Neural progenitor cell (in vitro differentiated cells): ENCODE data around the gene CPLX1. TPM values are rescaled to one million over a fixed set of nuclear protein-coding genes. Genes with fewer than 3 reads are reported as not detected.

ENCODE experiments used
- DNase-seq: peaks from one replicate; pipeline ENCODE4 v3.0.0-alpha.2; 2016; ENCODE audit warnings: low spot score
- H2AFZ ChIP-seq: fragments of 200-600 bp; sonication (generic); replicated peaks from 2 replicates; pipeline ENCODE4 v1.6.1; 2016; ENCODE audit warnings: antibody characterized with exemption
- H3F3A ChIP-seq: fragments of 200-600 bp; sonication (generic); 2 replicates; pipeline ENCODE4 v1.6.1; 2016; ENCODE audit warnings: antibody characterized with exemption, low read depth
- H3K27ac ChIP-seq: fragments of 200-600 bp; sonication (generic); 2 replicates; pipeline ENCODE4 v1.5.1; 2016; ENCODE audit warnings: mild to moderate bottlenecking
- H3K27me3 ChIP-seq: fragments of 200-600 bp; sonication (generic); 2 replicates; pipeline ENCODE4 v1.6.1; 2016; ENCODE audit warnings: mild to moderate bottlenecking, moderate library complexity
- H3K36me3 ChIP-seq: fragments of 200-600 bp; sonication (generic); 2 replicates; pipeline ENCODE4 v1.5.1; 2016
- H3K4me1 ChIP-seq: fragments of 200-600 bp; sonication (generic); 2 replicates; pipeline ENCODE4 v1.6.1; 2016; ENCODE audit warnings: mixed run types
- H3K4me2 ChIP-seq: fragments of 200-600 bp; sonication (generic); 2 replicates; pipeline ENCODE4 v1.6.1; 2016
- H3K4me3 ChIP-seq: fragments of 200-600 bp; sonication (generic); 2 replicates; pipeline ENCODE4 v1.5.1; 2016
- H3K79me2 ChIP-seq: fragments of 200-600 bp; sonication (generic); 2 replicates; pipeline ENCODE4 v1.6.1; 2016; ENCODE audit warnings: low read depth
- H3K9ac ChIP-seq: fragments of 200-600 bp; sonication (generic); 2 replicates; pipeline ENCODE4 v1.6.1; 2016
- H3K9me3 ChIP-seq: fragments of 200-600 bp; sonication (generic); 2 replicates; pipeline ENCODE4 v1.5.1; 2016; ENCODE audit warnings: low read depth
- H4K20me1 ChIP-seq: fragments of 200-600 bp; sonication (generic); 2 replicates; pipeline ENCODE4 v1.6.1; 2016; ENCODE audit warnings: low read depth
- H3K27ac Mint-ChIP-seq: 3 replicates; pipeline ENCODE4 v1.8.0; 2021; ENCODE audit warnings: mixed read lengths
- H3K27me3 Mint-ChIP-seq: 2 replicates; pipeline ENCODE4 v1.8.0; 2022; ENCODE audit warnings: low read depth, mild to moderate bottlenecking, inconsistent platforms, moderate library complexity, mixed read lengths; ENCODE audit not compliant: insufficient read depth
- H3K36me3 Mint-ChIP-seq: 3 replicates; pipeline ENCODE4 v1.8.0; 2021; ENCODE audit warnings: mixed read lengths
- H3K4me1 Mint-ChIP-seq: 3 replicates; pipeline ENCODE4 v1.8.0; 2021; ENCODE audit warnings: mixed read lengths
- H3K4me3 Mint-ChIP-seq: 3 replicates; pipeline ENCODE4 v1.8.0; 2021; ENCODE audit warnings: mild to moderate bottlenecking, moderate library complexity, mixed read lengths
- H3K9me3 Mint-ChIP-seq: 3 replicates; pipeline ENCODE4 v1.8.0; 2020; ENCODE audit warnings: mixed read lengths
- CTCF ChIP-seq: fragments of 200-600 bp; sonication (generic); IDR thresholded peaks from 2 replicates; pipeline ENCODE4 v1.5.1; 2017; ENCODE audit warnings: antibody characterized with exemption, mild to moderate bottlenecking
- EZH2 ChIP-seq: fragments of 200-600 bp; sonication (generic); IDR thresholded peaks from 2 replicates; pipeline ENCODE4 v1.6.1; 2017; ENCODE audit warnings: antibody characterized with exemption, mild to moderate bottlenecking, moderate library complexity
- EZH2phosphoT487 ChIP-seq: fragments of 200-600 bp; sonication (generic); IDR thresholded peaks from 2 replicates; pipeline ENCODE4 v1.6.1; 2017; ENCODE audit warnings: antibody characterized with exemption
- total RNA-seq: library from RNA; depleted of rRNA; stranded (reverse); fragments of >200 nt; gene quantifications from 2 replicates; pipeline ENCODE4 v1.2.3, GENCODE V29; 2015; ENCODE audit warnings: low replicate concordance

The CPLX1 gene
- total RNA-seq, 1 donor from 2014 or later: not detected

GRCh38 chr4:866761-867390, 40.9 kb upstream of the CPLX1 start:
- no peak overlapping the region for H3K27ac ChIP-seq
- TF ChIP-seq CTCF: no peak
- TF ChIP-seq EZH2phosphoT487: no peak
- no peak for TF ChIP-seq EZH2
- Mint-ChIP-seq H3K27me3 (peaks cover 3% of the 10 kb centered on the region), H3K27ac (no peak overlapping the region), H3K4me1 (no peaks in the 10 kb centered on the region), H3K4me3 (no peak overlapping the region), H3K9me3 (no peaks in the 10 kb centered on the region), H3K36me3 (peaks cover 24% of the 10 kb centered on the region)
- H2AFZ ChIP-seq: no peak overlapping the region
- H4K20me1 ChIP-seq: no peaks in the 10 kb centered on the region
- no peaks in the 10 kb centered on the region for H3K36me3 ChIP-seq
- no peak overlapping the region for H3K4me2 ChIP-seq
- no peak for DNase-seq
- H3K9me3 ChIP-seq: no peaks in the 10 kb centered on the region
- no peak overlapping the region for H3K4me3 ChIP-seq
- no peak overlapping the region for H3K9ac ChIP-seq
- H3K4me1 ChIP-seq: no peaks in the 10 kb centered on the region
- H3K79me2 ChIP-seq: no peaks in the 10 kb centered on the region
- H3K27me3 ChIP-seq: no peaks in the 10 kb centered on the region
- H3F3A ChIP-seq: no peaks in the 10 kb centered on the region

GRCh38 chr4:866068-866760, 40.3 kb upstream of the CPLX1 start:
- no peak for DNase-seq
- no peak overlapping the region for H3K4me2 ChIP-seq
- no peaks in the 10 kb centered on the region for H4K20me1 ChIP-seq
- Mint-ChIP-seq H3K4me3 (no peak overlapping the region), H3K4me1 (no peaks in the 10 kb centered on the region), H3K27ac (no peak overlapping the region), H3K9me3 (no peaks in the 10 kb centered on the region), H3K36me3 (peaks cover 25% of the 10 kb centered on the region), H3K27me3 (peaks cover 5% of the 10 kb centered on the region)
- H3K27me3 ChIP-seq: no peaks in the 10 kb centered on the region
- H3K4me1 ChIP-seq: no peaks in the 10 kb centered on the region
- TF ChIP-seq EZH2 (no peak), EZH2phosphoT487 (no peak), CTCF (no peak)
- H3K36me3 ChIP-seq: no peaks in the 10 kb centered on the region
- no peak overlapping the region for H2AFZ ChIP-seq
- H3K4me3 ChIP-seq: no peak overlapping the region
- H3K27ac ChIP-seq: no peak overlapping the region
- no peaks in the 10 kb centered on the region for H3K79me2 ChIP-seq
- H3K9ac ChIP-seq: no peak overlapping the region
- H3K9me3 ChIP-seq: no peaks in the 10 kb centered on the region
- no peaks in the 10 kb centered on the region for H3F3A ChIP-seq

- Mint-ChIP-seq H3K9me3 (no peaks in the 10 kb centered on the region), H3K27me3 (peaks cover 5% of the 10 kb centered on the region), H3K4me3 (peak overlapping the region; percentile 52), H3K4me1 (no peaks in the 10 kb centered on the region), H3K36me3 (peaks cover 28% of the 10 kb centered on the region), H3K27ac (no peak overlapping the region)
- Histone ChIP-seq H3K79me2 (no peaks in the 10 kb centered on the region), H3K4me1 (no peaks in the 10 kb centered on the region), H3K9ac (no peak overlapping the region), H3F3A (no peaks in the 10 kb centered on the region), H2AFZ (no peak overlapping the region), H3K9me3 (no peaks in the 10 kb centered on the region), H3K36me3 (no peaks in the 10 kb centered on the region), H4K20me1 (no peaks in the 10 kb centered on the region), H3K4me3 (no peak overlapping the region), H3K4me2 (no peak overlapping the region), H3K27me3 (no peaks in the 10 kb centered on the region), H3K27ac (no peak overlapping the region)
- DNase-seq: no peak
- TF ChIP-seq EZH2 (no peak), CTCF (no peak)
Observed at GRCh38 chr4:865572-865971, 39.6 kb upstream of the CPLX1 start.
